Measurements from ENCODE around the gene ZCCHC7. TPM values are rescaled to one million over a fixed set of nuclear protein-coding genes. Genes with fewer than 3 reads are reported as not detected.

ZCCHC7 gene
- total RNA-seq, 1 experiment from 2014 or later, result 31.2 TPM

DNA sequence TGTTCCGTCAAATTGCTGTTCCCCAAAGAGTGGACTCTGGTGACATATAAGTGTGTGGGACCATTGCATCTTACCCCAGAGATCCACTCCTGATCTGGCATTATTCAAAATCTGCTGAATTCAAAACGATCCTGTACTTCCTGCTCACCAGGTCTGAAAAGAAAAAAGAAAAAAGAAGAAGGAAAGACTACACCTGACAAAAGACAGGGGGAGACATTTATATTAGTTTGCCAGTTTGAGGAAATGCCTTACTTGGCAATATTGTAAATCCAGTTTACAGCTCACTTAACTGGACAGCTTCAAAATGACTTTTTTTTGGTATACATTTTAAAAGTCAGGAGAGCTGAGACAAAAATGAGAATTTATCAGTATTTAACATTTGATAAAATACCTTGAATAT is 287.1 kb downstream of the ZCCHC7 start (continued):
- TF ChIP-seq FOSL1 (IDR thresholded peaks at IDR 0.05; ENCODE audit: low read depth), result no peak
- TF ChIP-seq POLR2A (IDR thresholded peaks at IDR 0.05; ENCODE audit: borderline replicate concordance, extremely low read depth, insufficient read depth, insufficient read length), result no peak
- TF ChIP-seq RAD21 (IDR thresholded peaks at IDR 0.05; ENCODE audit: low read depth), result peak; percentile 26; the same call in 1 of the 2 replicates
- TF ChIP-seq, protein P1, sequence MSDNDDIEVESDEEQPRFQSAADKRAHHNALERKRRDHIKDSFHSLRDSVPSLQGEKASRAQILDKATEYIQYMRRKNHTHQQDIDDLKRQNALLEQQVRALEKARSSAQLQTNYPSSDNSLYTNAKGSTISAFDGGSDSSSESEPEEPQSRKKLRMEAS (IDR thresholded peaks at IDR 0.05), result no peak
- no peak for TF ChIP-seq ZBTB33 (IDR thresholded peaks at IDR 0.05; ENCODE audit: extremely low read depth, insufficient replicate concordance, low read length)
- no peak for TF ChIP-seq SIN3A (IDR thresholded peaks at IDR 0.05; ENCODE audit: low read depth)
- no peak for TF ChIP-seq CEBPB (IDR thresholded peaks at IDR 0.05; ENCODE audit: low read depth)

Other genes starting within 250 kb of the ZCCHC7 start
- 0.17 TPM for gene PAX5, start 86.3 kb upstream of the ZCCHC7 start, total RNA-seq (2021; ENCODE audit: unreplicated experiment)

All from HCT116 (cell line).